Stimulated activated CD8-positive, alpha-beta memory T cell treated with anti-CD3 and anti-CD28 coated beads, Interleukin-7, amount 100 ng/mL, for 1 hour (primary cell): ENCODE measurements around the gene MCCD1.
"Not testable (repeated sequence)": the region's sequence is repeated elsewhere in the genome, so short reads cannot be mapped to it uniquely, and the experiment has no call there.

Source experiments
- DNase-seq, 2 donors: peaks; one replicate each; pipeline ENCODE4 v3.0.0-alpha.2; 2020; ENCODE audit warnings: low read depth in 2 of 2

The MCCD1 gene, protein sequence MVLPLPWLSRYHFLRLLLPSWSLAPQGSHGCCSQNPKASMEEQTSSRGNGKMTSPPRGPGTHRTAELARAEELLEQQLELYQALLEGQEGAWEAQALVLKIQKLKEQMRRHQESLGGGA

DNA sequence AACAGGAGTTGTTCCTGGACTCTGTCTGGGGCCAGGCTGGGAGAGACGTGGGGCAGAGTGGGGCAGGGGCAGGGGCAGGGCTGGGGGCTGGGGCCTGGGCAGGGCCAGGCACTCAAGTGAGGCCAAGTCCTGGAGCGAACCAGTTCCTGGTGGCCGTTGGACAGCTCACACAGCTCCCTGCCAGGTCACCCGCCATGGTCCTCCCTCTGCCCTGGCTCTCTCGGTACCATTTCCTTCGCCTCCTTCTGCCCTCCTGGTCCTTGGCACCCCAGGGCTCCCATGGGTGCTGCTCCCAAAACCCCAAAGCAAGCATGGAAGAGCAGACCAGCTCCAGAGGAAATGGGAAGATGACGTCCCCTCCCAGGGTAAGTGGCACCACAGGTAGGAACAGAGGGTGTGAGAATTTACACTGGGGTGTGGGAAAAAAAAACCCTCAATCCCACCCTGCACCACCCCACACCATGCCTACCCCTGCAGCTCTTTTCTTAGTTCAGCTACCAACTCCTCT, at the start of gene MCCD1:
Gene MCCD1, plus strand, starts transcription at position 142 of the 508 bp plus-strand sequence. Its CDS starts 53 bp downstream, at position 195.
- no peak for DNase-seq

GRCh38 chr6:31479151-31479932, 49.4 kb upstream of the MCCD1 start:
- DNase-seq, result no peak

- no peak for DNase-seq
Measured at GRCh38 chr6:31479933-31480535, 48.7 kb upstream of the MCCD1 start.

DNA sequence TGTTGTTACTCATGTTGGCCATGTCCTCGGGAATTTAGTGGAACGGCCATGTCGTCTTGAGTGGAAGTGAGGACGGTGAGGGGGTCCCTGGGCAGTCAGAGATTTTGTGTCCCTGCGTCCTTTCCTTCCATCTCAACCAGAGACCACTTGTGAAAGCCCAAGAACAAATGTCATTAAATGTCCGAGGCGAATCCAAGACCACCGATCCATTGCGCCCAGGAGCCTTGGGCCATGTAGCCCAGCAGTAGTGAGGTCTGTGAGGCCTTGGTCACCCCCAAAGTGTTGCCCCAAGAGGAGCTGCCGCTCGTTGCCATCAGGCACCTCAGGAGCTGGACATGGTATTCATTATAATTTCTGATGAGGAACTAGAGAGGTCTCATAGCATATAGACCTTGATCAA, 48.2 kb upstream of the MCCD1 start:
- no peak for DNase-seq

DNA sequence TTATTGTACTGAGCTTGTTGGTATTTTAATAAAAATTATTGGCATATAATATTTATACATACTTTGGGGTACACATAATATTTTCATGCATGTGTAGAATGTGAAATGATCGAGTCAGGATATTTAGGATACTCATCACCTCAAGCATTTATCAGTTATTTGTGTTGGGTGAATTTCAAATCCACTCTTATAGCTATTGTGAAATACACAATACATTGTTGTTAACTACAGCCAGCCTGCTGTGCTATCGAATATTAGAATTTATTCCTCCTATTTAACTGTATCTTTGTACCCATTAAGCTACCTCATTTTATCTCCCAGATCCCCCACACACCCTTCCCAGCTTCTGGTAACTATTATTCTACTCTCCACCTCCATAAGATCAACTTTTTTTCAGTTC, 45.4 kb upstream of the MCCD1 start:
- DNase-seq, result no peak

GRCh38 chr6:31485055-31485454, 43.7 kb upstream of the MCCD1 start:
- DNase-seq, result no peak

DNA sequence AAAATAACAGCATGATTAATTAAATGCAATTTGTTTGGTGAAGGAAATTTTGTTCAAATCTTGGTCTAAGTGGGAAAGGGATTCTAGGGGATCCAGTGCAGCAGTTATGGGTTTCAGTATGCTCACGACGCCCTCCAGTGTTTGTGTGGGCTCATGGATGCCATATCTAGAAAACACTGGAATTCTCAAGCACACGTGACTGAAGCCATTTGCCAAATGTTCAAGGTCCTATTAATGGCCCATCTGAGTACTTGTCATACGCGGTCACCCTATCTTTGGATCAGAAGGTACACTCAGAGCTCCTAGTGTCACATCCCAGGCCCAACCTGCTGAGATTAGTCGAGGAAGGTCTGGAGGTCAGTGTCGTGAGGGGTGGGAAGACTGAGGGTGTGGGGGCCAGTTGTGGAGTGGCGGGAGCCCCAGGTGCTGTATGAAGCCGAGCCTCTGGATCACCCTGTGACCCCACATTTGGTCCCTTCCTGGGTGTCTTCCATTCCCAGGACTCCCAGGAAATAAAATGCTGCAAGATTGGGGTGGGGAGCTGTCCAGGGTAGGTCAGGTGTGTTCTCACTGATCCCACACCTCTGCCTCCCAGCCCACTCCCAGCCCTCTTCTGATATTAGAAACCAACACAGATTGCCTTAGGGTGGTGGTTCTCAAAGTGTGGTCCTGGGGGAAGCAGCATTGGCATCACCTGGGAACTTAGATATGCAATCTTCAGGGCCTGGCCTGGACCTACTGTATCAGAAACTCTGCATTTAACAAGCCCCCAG, 42.5 kb upstream of the MCCD1 start:
- DNase-seq, result not testable (repeated sequence)

- not testable (repeated sequence) for DNase-seq
Measured at GRCh38 chr6:31487674-31488073, 41.1 kb upstream of the MCCD1 start.

GRCh38 chr6:31489086-31489485, 39.7 kb upstream of the MCCD1 start:
- no peak for DNase-seq

DNA sequence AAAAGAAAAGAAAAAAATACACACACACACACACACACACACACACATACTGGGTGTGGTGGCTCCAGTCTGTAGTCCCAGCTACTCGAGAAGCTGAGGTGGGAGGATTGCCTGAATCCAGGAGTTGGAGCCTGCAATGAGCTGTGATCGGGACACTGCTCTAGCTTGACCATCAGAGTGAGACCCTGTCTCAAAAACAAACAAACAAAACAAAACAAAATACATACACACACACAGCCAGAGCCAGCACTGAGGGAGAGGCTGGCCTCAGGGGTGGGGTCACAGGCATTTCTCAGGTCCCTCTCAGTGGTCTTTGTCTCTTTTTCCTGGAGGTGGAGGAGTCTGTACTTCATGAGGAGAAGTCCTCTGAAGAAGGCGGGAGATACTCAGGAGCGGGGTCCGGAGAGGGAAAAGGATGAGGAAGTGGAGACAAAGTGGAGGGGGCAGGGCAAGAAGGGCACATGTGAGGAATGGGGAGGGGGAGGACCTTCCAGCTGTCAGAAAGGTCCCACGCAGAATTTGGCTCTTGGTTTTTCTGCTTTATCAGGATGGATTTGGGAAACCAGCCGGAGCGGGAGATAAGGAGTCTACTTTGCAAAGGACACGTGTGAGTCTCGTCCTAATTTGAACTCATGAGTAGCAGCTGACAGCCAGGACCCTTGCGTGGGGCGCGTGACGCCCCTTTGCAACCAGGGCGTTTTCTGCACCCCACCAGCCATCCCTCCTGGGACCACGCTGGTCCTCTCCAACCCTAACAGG, 38.5 kb upstream of the MCCD1 start:
- DNase-seq, result no peak

DNA sequence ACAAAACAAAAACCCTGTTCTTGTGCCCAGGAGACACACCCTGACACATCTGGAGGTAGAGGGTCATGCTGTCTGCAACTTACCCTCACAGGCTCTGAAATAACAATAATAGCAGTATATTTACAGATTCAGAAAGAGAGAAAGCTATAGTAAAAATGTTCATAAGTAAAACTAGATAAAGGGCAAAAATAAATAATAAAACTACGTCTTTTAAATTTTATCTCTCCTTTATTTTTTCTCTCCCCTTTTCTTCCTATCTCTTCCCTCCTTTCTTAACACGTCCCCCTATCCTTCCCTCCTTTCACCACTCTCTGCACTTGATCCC, 35.2 kb upstream of the MCCD1 start:
- DNase-seq, result not testable (repeated sequence)

- peak; percentile 59 to 60 for DNase-seq
Measured at GRCh38 chr6:31493875-31494694, 34.7 kb upstream of the MCCD1 start.

DNA sequence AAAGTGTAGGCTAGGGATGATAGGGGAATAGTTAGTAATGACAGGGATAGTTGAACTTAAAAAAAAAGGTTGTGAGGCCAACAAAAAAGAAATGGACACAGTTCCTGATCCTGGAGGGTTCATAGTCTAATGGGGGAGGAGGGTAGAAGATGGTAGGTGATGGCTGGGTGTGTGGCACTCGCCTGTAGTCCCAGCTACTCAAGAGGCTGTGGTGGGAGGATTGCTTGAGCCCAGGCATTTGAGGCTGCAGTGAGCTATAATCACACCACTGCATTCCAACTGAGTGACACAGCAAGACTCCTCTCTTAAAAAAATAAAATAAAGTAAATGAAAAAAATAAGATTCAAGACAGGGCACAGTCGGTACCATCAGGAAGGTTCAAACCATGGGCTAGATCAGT, 33.2 kb upstream of the MCCD1 start:
- DNase-seq, result no peak

DNA sequence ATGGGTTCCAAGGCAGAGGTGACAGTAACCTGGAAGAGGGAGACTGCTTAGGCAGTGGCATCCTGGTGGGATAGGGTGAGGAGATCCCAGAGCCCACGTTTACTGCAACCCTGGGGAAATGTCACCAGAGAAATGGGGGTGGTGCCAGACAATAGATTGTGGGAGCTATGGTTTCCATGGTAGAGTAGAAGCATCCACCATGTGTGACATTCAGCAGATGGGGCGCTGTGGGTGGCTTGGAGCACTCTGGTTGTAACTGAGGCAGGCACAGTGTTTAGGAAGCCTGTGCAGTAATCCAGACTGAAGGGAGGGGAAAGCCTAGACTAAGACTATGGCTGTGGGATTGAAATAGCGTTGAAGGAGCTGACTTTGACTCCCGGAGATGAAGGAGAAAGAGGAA, 31.9 kb upstream of the MCCD1 start:
- DNase-seq, result not testable (repeated sequence)

DNA sequence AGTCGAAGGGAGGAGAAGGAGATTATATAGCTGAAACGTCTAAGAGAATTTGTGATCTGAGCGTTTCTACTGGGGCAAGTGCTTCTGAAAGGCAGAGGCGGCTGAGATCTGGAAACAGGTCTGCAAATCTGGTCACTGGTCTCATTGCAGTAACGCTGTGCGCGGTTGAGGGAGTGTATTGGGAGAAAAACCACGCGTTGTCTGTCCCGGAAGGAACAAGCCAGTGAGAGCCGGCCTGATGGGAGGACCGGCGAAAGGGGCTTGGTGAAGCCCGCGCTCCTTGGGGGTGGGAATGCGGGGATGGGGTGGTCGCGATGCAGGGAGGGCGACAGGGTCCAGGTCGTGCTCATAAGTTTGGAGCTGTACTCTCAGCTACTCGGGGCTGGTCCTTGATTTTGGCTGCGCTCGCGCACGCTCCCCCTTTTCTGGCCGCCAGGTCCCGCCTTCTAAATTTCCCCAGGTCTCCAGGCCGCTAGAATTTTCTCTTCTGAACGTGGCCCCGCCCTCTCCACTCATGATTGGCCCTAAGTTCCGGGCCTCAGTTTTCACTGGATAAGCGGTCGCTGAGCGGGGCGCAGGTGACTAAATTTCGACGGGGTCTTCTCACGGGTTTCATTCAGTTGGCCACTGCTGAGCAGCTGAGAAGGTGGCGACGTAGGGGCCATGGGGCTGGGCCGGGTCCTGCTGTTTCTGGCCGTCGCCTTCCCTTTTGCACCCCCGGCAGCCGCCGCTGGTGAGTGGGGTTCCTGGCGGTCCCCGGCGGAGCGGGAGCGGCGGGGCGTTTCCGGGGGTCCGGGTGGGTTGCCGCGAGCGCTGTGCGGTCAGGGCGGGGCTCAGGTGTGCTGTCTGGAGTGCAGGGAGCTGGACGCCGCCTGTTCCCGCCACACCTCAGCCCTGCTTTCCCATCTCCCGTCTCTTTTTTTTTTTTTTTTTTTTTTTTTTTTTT, 31.0 kb upstream of the MCCD1 start, which contains the start of gene MICB:
Gene MICB, plus strand, starts transcription at position 615 of the 946 bp plus-strand sequence. Its CDS starts 49 bp downstream, at position 664.
- peak; percentile 61 to 72 for DNase-seq

DNA sequence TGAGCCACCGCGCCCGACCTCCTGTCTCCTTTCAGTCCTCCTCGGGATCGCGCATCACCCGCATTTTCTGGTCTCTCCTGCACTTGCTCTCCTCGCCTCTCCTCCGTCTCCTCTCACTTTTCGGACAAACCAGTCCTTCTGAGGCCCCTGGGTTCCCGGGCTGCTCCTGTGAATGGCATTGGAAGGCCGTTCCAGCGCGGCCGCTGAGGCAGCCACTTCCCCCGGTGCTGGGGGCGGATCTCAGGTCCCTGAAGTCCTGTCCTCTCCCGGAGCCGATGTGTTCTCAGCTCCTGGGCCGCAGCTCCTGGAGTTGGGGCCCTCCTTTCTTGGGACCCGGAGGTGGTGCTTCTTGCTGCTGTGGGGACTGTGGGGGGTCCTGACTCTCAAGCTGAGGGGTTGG, 30.0 kb upstream of the MCCD1 start:
- no peak for DNase-seq

GRCh38 chr6:31499648-31500047, 29.1 kb upstream of the MCCD1 start:
- not testable (repeated sequence) for DNase-seq

DNA sequence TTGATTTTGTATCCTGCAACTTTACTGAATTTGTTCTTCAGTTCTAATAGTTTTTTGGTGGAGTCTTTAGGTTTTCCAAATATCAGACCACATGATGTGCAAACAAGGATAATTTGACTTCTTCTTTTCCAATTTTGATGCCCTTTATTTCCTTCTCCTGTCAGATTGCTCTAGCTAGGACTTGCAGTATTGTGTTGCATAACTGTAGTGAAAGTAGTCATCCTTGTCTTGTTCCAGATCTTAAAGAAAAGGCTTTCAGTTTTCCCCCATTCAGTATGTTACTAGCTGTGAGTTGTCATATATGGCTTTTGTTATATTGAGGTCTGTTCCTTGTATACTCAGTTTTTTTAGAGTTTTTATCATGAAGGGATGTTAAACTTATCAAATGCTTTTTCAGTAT, 26.2 kb upstream of the MCCD1 start:
- no peak for DNase-seq

- DNase-seq, result not testable (repeated sequence)
Measured at GRCh38 chr6:31509036-31509435, 19.7 kb upstream of the MCCD1 start.
